ENCODE results near the gene ATP6V0D1.

Gene ATP6V0D1

GRCh38 chr16:67480833-67481560, at the start of gene ATP6V0D1:
TSS of gene ATP6V0D1 (minus strand) at chr16:67481157. CDS start at chr16:67481086, 71 bp downstream.
- Mint-ChIP-seq H3K4me3 (peak within 1 kb of the TSS; percentile 100), H3K4me1 (ENCODE audit: low read depth) (peaks cover 45% of the 10 kb centered on the region), H3K9me3 (no peaks in the 10 kb centered on the region), H3K36me3 (ENCODE audit: low read depth) (peaks cover 6% of the 10 kb centered on the region), H3K27me3 (no peaks in the 10 kb centered on the region), H3K27ac (peak within 1 kb of the TSS; percentile 98)

- H3K4me3 Mint-ChIP-seq: peak overlapping the region; percentile 82
- H3K9me3 Mint-ChIP-seq: no peaks in the 10 kb centered on the region
- H3K4me1 Mint-ChIP-seq (ENCODE audit: low read depth): peaks cover 35% of the 10 kb centered on the region
- H3K27ac Mint-ChIP-seq: peak overlapping the region; percentile 31
- H3K36me3 Mint-ChIP-seq (ENCODE audit: low read depth): no peaks in the 10 kb centered on the region
- peaks cover 8% of the 10 kb centered on the region for H3K27me3 Mint-ChIP-seq
Observed at GRCh38 chr16:67530013-67530939, 49.3 kb upstream of the ATP6V0D1 start.

GRCh38 chr16:67529582-67530012, 48.6 kb upstream of the ATP6V0D1 start:
- peaks cover 34% of the 10 kb centered on the region for H3K4me1 Mint-ChIP-seq (ENCODE audit: low read depth)
- no peaks in the 10 kb centered on the region for H3K9me3 Mint-ChIP-seq
- H3K27me3 Mint-ChIP-seq: peaks cover 8% of the 10 kb centered on the region
- H3K4me3 Mint-ChIP-seq: peak overlapping the region; percentile 82
- H3K36me3 Mint-ChIP-seq (ENCODE audit: low read depth): no peaks in the 10 kb centered on the region
- peak overlapping the region; percentile 31 for H3K27ac Mint-ChIP-seq

- Mint-ChIP-seq H3K27me3 (peaks cover 8% of the 10 kb centered on the region), H3K4me1 (ENCODE audit: low read depth) (peaks cover 31% of the 10 kb centered on the region), H3K9me3 (no peaks in the 10 kb centered on the region), H3K4me3 (peak overlapping the region; percentile 82), H3K27ac (no peak overlapping the region), H3K36me3 (ENCODE audit: low read depth) (no peaks in the 10 kb centered on the region)
Observed at GRCh38 chr16:67528870-67529581, 48.1 kb upstream of the ATP6V0D1 start.

- Mint-ChIP-seq H3K27me3 (peaks cover 8% of the 10 kb centered on the region), H3K27ac (peak within 1 kb of the TSS; percentile 31), H3K4me1 (ENCODE audit: low read depth) (peaks cover 28% of the 10 kb centered on the region), H3K4me3 (peak within 1 kb of the TSS; percentile 82), H3K9me3 (no peaks in the 10 kb centered on the region), H3K36me3 (ENCODE audit: low read depth) (no peaks in the 10 kb centered on the region)
Observed at GRCh38 chr16:67528222-67528869, 47.4 kb upstream of the ATP6V0D1 start, which contains the start of gene RIPOR1. TSS of gene RIPOR1 (plus strand) at chr16:67528829. CDS start at chr16:67538447, 9,618 bp downstream.

- peaks cover 25% of the 10 kb centered on the region for H3K4me1 Mint-ChIP-seq (ENCODE audit: low read depth)
- peaks cover 8% of the 10 kb centered on the region for H3K27me3 Mint-ChIP-seq
- H3K9me3 Mint-ChIP-seq: no peaks in the 10 kb centered on the region
- H3K36me3 Mint-ChIP-seq (ENCODE audit: low read depth): no peaks in the 10 kb centered on the region
- no peak overlapping the region for H3K27ac Mint-ChIP-seq
- no peak overlapping the region for H3K4me3 Mint-ChIP-seq
Observed at GRCh38 chr16:67526149-67526791, 45.3 kb upstream of the ATP6V0D1 start.

GRCh38 chr16:67525176-67525860, 44.4 kb upstream of the ATP6V0D1 start:
- H3K4me1 Mint-ChIP-seq (ENCODE audit: low read depth): peaks cover 24% of the 10 kb centered on the region
- H3K4me3 Mint-ChIP-seq: no peak overlapping the region
- no peak overlapping the region for H3K27ac Mint-ChIP-seq

GRCh38 chr16:67521095-67521804, 40.3 kb upstream of the ATP6V0D1 start:
- Mint-ChIP-seq H3K4me1 (ENCODE audit: low read depth) (peaks cover 44% of the 10 kb centered on the region), H3K27ac (peak overlapping the region; percentile 99), H3K27me3 (no peaks in the 10 kb centered on the region), H3K4me3 (peak overlapping the region; percentile 90), H3K9me3 (no peaks in the 10 kb centered on the region), H3K36me3 (ENCODE audit: low read depth) (no peaks in the 10 kb centered on the region)

More at GRCh38 chr16:67525176-67525860, 44.4 kb upstream of the ATP6V0D1 start:
- H3K27me3 Mint-ChIP-seq: peaks cover 4% of the 10 kb centered on the region
- H3K9me3 Mint-ChIP-seq: no peaks in the 10 kb centered on the region
- no peaks in the 10 kb centered on the region for H3K36me3 Mint-ChIP-seq (ENCODE audit: low read depth)

GRCh38 chr16:67519242-67519641, 38.3 kb upstream of the ATP6V0D1 start:
- Mint-ChIP-seq H3K27ac (no peak overlapping the region), H3K4me1 (ENCODE audit: low read depth) (peaks cover 56% of the 10 kb centered on the region), H3K27me3 (no peaks in the 10 kb centered on the region), H3K36me3 (ENCODE audit: low read depth) (no peaks in the 10 kb centered on the region), H3K9me3 (no peaks in the 10 kb centered on the region), H3K4me3 (no peak overlapping the region)

- H3K27me3 Mint-ChIP-seq: no peaks in the 10 kb centered on the region
- H3K4me1 Mint-ChIP-seq (ENCODE audit: low read depth): peaks cover 56% of the 10 kb centered on the region
- peak overlapping the region; percentile 24 for H3K27ac Mint-ChIP-seq
- H3K4me3 Mint-ChIP-seq: no peak overlapping the region
- H3K36me3 Mint-ChIP-seq (ENCODE audit: low read depth): no peaks in the 10 kb centered on the region
- H3K9me3 Mint-ChIP-seq: no peaks in the 10 kb centered on the region
Observed at GRCh38 chr16:67518676-67519075, 37.7 kb upstream of the ATP6V0D1 start.

GRCh38 chr16:67517661-67518423, 36.9 kb upstream of the ATP6V0D1 start:
- Mint-ChIP-seq H3K9me3 (no peaks in the 10 kb centered on the region), H3K4me1 (ENCODE audit: low read depth) (peaks cover 59% of the 10 kb centered on the region), H3K27me3 (no peaks in the 10 kb centered on the region), H3K36me3 (ENCODE audit: low read depth) (no peaks in the 10 kb centered on the region), H3K4me3 (no peak overlapping the region), H3K27ac (no peak overlapping the region)

- no peaks in the 10 kb centered on the region for H3K36me3 Mint-ChIP-seq (ENCODE audit: low read depth)
Observed at GRCh38 chr16:67517155-67517445, 36.1 kb upstream of the ATP6V0D1 start.

More at GRCh38 chr16:67517155-67517445, 36.1 kb upstream of the ATP6V0D1 start:
- H3K27ac Mint-ChIP-seq: peak overlapping the region; percentile 66
- peaks cover 56% of the 10 kb centered on the region for H3K4me1 Mint-ChIP-seq (ENCODE audit: low read depth)
- no peaks in the 10 kb centered on the region for H3K9me3 Mint-ChIP-seq
- H3K27me3 Mint-ChIP-seq: no peaks in the 10 kb centered on the region
- H3K4me3 Mint-ChIP-seq: no peak overlapping the region

Data from stimulated activated naive CD8-positive, alpha-beta T cell treated with anti-CD3 and anti-CD28 coated beads, Interleukin-15, Interleukin-2, amounts not matched to agents 100 ng/mL and 50 ng/mL, for 24 hours (primary cell).